ENCODE measurements around the gene SUV39H1.
"Not testable (repeated sequence)": the region's sequence is repeated elsewhere in the genome, so short reads cannot be mapped to it uniquely, and the experiment has no call there.

SUV39H1 gene

DNA sequence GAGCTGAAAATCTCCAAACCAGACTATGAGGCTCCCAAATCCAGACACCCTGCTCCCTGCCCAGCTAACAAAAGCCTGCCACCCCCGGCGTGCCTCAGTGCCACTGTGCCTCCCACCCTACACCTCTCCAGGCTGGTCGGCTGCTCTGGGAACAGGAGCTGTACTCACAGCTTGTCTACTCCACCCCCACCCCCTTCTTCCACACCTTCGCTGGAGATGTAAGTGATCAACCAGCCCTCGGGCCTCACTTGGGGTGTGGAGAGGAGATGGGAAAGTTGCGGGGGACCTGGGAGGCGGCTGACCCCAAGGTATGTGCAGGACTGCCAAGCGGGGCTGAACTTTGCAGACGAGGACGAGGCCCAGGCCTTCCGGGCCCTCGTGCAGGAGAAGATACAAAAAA lies 11.1 kb upstream of the SUV39H1 start:
- no peak for DNase-seq (ENCODE audit: low read depth in 2 of 2)

DNA sequence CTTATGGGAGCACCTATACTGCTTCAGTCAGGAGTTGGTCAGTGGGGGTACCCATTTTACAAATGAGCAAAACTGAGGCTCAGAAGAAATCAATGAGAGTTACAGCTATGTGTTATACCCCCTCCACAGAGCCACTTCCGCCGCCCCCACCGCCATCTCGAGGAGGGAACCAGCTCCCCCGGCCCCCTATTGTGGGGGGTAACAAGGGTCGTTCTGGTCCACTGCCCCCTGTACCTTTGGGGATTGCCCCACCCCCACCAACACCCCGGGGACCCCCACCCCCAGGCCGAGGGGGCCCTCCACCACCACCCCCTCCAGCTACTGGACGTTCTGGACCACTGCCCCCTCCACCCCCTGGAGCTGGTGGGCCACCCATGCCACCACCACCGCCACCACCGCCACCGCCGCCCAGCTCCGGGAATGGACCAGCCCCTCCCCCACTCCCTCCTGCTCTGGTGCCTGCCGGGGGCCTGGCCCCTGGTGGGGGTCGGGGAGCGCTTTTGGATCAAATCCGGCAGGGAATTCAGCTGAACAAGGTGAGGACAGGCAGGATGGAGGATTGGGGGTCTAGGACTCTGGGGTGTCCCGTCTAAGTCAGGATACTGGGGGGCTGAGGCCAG lies 7.9 kb upstream of the SUV39H1 start:
- DNase-seq (ENCODE audit: low read depth in 2 of 2) = no peak

DNA sequence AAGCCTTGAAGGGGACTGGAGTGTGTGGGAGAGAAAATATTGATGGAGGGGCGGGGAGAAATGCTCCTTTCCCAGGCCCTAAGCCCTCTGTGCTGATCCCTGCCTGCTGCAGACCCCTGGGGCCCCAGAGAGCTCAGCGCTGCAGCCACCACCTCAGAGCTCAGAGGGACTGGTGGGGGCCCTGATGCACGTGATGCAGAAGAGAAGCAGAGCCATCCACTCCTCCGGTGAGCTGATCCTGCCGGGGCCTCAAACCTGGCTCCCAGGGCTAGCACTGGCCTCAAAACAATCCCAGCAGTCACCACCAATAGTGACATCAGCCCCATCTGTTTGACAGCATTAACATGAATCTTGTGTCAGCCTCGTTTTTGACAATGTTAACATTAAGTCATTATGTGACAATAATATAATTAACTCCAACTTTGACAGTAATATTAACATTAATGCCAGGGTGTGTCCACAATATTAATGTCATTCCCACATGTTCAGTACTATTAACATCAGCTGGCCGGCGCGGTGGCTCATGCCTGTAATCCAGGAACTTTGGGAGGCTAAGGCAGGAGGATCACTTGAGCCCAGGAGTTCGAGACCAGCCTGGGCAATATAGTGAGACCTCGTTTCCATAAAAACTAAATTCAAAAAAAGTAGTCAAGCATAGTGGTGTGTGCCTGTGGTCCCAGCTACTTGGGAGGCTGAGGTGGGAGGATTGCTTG lies 7.2 kb upstream of the SUV39H1 start:
- no peak for DNase-seq (ENCODE audit: low read depth in 2 of 2)

DNA sequence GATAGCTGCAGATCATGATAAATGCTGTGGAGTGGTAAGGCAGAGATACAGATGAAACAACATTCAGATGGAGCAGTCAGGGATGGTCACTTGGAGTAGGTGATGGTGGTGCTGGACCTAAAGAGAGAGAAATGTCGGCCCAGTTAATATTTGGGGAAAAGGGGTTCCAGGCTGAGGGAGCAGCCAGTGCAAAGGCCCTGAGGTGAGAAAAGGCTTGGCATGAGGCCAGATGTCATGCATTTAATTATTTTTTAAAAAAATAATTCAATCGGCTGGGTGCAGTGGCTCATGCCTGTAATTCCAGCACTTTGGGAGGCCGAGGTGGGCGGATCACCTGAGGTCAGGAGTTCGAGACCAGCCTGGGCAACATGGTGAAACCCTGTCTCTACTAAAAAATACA lies 4.8 kb upstream of the SUV39H1 start:
- not testable (repeated sequence) for DNase-seq (ENCODE audit: low read depth in 2 of 2)

DNA sequence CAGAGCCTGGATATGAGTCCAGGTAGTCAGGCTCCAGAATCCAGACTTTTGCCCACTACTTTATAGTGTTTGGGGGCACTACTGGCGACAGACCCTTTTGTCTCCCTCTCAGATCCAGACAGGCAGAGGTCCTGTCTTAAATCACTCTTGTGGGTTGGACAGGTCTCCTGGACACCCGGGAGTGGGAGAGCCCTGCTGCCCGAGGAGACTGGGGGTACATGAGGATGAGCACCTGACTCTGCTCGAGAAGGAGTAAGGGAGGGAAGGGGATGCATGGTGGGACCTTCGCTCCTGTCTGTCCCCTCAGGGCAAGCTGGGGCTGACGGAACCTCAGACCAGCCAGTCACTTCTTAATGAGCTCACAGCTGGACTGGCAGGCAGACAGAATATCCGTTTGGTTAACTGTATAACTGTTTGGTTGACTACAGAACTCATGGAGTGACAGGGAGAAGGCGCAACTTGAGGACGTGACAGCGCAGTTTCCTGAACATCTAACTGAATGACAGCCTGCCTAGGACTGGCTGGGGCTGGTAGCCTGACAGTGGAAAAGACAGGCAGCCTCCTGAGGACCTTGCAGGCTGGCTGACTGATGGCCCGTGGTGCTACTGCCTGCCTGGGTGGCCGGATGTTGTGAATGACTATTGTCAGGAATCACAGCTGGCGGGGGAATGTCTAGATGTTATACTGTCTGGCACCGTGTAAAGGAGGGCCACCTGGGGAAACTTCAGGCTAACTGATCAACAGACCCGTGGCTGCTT lies 1.6 kb upstream of the SUV39H1 start:
- no peak for DNase-seq (ENCODE audit: low read depth in 2 of 2)

DNA sequence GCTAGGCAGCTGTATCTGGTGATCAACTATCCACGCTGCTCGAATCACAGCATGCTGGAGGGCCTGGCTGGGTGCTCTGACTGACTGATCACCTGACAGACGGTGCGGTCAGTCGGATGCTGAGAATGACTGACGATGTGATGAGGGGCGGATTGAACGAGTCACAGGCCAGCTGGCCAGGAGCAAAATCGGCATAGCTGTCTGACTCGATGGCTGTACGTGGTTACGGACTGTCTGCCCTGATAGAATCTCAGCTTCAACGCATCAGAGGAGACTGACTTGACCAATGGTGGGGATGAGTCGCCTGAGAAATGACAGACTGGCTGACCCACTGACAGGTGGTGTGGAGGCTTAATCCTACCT lies 1.0 kb upstream of the SUV39H1 start:
- no peak for DNase-seq (ENCODE audit: low read depth in 2 of 2)

DNA sequence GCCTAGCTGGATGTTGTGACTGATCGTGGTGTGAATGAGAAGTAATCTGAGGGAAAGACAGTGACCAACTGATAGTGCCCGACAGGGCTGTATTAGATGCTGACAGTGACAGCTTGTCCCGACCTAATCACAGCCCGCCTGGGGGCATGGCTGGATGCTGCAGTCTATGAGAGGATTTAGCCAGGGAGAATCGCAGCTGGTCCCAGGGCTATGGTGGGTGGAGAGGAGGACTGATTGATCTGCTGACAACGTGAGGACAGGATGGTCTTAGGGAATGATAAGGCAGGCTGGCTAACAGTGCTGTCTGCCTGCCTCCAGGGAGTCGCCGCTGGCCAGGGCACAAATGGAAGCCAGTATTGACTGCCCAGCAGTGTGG lies 621 bp upstream of the SUV39H1 start:
- no peak for DNase-seq (ENCODE audit: low read depth in 2 of 2)

DNA sequence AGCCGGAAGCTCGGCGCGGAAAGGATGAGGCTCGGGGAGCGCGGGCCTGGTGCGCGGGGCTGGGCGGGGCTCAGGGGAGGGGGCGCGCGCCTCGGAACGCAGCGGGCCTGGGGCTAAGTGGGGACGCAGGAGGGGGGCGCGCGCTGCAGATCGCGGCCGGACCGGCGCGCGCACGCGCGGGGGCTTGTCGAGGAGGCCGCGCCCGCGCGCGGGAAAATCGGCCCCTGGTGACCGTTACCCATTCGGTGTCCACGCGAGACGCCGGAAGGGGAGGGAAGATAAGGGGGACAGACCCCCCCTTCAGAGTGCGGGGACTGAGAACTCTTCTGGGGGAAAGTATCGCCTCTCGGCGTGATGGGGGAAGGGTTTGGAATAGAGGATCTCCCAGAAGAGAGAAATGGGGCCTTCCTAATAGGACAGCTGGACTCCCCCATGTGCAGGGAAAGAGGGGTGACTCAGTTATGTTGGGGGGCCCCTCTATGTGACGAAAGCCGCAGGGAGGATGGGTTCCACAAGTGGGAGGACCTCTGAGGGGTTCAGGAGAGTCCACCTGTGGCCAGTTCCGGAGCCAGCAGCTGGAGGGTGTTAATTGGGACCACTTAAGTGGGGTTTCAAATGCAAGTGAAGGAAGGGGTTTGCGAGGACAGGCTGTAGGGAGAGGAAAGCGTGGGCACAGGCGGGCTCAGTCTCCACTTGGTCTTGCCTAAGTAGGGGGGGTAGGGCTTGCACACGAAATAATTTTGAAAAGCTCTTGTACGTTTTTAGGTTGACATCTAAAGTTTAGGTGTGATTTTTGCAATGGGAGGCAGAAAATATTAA lies 584 bp downstream of the SUV39H1 start:
- DNase-seq (ENCODE audit: low read depth in 2 of 2) = no peak

DNA sequence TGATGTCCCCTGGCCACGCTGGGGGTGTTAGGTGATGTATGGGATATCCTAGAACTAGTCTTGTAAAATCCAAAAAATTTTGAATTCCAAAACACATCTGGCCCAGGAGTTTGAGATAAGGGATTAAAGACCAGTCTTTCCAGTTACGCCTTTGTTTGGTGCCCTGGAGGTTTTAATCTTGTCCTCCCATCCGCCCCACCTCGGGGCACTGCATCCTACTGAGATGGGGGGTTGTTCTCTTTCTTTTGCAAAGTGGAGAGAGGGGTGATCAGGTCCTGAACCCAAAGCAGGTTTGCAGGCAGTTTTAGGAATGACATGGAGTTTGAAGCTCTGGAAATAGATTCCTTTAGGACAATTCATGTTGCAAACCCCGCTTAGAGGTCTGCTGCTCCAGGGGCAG lies 1.8 kb downstream of the SUV39H1 start:
- DNase-seq (ENCODE audit: low read depth in 2 of 2) = no peak

DNA sequence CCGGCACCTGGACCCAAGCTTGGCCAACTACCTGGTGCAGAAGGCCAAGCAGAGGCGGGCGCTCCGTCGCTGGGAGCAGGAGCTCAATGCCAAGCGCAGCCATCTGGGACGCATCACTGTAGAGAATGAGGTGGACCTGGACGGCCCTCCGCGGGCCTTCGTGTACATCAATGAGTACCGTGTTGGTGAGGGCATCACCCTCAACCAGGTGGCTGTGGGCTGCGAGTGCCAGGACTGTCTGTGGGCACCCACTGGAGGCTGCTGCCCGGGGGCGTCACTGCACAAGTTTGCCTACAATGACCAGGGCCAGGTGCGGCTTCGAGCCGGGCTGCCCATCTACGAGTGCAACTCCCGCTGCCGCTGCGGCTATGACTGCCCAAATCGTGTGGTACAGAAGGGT lies 3.7 kb downstream of the SUV39H1 start:
- no peak for DNase-seq (ENCODE audit: low read depth in 2 of 2)

DNA sequence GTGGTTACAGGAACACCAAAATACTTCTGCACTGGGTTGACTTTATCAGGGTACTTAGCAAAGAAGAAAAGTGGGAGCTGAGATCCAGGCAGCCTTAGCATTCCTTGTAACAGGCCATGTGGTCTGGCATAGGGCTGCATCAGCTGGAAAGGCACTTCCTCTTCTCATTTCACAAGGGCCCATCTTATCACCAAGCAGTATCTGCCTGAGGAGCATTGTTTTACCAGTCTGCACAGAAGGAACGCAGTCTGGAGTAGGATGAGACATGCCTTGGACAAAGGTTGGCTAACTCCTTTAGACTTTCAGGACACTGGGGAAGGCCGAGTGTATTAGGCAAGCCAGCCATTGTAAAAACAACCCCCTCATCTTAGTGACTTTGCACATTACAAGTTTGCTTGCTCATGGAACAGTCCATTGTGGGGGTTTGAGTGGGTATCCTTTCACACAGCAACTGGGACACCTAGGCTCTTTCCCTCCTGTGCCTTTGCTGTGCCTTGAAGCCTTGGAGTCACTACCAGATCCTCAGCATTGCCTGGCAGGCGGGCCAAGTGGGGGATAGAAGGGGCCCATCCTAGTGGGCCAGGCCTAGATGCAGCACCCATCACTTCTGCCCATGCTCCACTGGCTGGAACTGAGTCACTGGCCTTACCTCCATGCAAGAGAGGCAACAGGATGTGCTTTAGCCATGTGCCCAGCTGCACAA lies 4.6 kb downstream of the SUV39H1 start:
- DNase-seq (ENCODE audit: low read depth in 2 of 2) = no peak

DNA sequence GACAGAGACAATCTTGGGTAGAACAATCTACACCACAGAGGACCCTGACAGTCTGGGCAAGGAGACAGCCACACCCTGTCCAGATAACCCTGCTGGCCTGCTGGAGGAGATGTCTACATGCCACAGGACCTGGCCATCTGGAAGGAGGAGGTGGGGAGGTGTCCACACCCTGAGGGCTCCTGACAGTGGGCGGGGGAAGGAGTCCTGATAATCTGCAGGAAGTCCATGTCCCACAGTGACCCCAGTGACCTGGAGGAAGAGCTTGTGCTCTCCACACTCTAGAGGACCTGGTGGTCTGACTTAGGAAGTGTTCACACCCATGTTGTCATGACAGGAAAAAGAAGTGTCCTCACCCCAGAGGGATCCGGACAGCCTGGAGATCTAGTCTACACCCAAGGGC lies 5.5 kb downstream of the SUV39H1 start:
- DNase-seq (ENCODE audit: low read depth in 2 of 2) = no peak

DNA sequence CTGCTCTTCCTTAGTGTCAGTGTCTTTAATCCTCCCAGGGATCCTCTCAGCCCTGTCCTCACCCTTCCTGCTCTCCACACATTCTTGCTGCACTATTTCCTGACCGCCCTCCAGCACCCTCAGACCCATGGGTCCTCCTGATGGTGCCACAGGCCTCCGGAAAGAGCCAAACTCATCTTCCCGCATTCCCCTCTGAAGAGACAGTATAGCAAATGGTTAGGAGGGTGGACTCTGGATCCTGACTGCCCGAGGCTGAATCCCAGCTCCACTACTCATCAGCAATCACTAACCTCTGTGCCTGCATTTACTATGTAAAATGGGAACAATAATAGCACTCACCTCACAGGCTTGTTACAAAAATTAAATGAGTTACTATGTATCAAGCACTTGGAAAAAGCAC lies 6.2 kb downstream of the SUV39H1 start:
- DNase-seq (ENCODE audit: low read depth in 2 of 2) = no peak

DNA sequence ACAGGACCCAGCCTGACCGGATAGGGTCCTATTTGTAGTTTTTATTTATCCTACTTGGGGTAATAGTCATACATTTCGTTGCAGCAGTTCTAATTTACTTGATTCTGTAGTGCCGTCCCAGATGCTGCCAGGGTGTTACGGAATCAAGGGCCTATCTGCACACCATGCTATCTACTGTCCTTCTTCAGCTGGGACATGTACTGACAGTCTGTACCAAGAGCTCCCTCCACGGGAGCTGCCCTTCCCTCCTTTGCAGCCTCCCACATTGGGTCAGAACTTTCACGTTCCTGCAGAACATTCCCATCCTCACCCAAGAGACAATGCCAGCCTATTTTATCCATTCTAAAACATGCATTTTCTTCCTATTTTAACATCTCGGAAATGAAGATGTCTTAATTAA lies 6.7 kb downstream of the SUV39H1 start:
- no peak for DNase-seq (ENCODE audit: low read depth in 2 of 2)

DNA sequence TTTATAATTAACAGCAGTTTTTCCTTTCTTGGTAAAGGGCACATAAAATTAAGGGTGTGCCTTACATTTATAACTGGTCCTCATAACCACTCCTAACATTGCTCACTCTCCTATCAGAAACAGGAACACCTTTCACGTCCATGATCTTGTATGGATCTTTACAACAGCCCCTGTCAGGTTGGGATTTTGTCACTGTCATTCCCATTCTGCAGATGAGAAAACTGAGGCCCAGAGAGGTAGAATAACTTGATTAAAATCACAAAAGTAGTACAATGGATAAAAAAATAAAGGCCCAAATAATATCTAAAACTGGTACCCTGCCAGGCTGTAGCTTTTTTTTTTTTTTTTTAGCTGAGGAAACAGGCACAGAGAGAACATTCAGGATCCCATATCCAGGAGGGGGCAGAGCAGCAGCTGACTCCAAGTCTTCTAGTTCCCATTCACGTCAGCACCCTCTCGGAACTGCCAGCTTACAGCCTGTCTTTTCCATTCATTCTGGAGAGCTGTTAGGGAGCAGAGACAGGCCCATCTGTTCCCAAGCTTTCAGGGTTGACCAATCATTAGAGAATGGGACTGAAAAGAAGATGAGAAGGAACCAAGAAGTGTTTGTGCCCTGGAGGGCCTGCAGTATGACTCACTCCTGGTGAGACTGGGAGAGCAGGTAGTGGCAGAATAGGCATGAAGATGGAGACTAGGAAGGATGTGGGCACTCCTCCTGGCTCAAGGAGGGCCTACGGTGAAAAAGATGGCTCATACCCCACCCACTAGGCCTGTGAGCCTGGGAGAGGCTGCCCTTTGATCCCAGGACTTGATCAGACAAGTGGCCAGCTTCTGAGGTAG lies 7.3 kb downstream of the SUV39H1 start:
- DNase-seq (ENCODE audit: low read depth in 2 of 2) = no peak

DNA sequence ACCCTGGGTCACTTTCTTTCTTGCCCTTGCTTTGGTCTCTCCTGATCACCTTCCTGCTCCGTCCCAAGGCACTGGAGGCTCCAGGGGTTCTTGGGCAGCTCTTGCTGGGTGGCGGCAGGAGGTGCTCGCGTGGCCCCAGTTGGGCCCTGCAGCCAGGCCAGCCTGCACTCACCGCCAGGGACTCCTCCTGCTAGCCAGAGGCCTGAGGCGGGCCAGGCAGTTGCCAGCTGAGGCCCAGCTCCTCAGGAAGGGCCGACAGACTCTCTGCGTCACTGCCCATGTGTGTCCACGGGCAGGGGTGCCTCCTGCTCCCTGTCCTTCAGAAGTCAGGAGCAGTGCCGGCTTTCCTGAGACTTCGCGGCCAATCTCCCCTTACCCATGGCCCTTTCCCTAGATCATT lies 9.3 kb downstream of the SUV39H1 start:
- DNase-seq (ENCODE audit: low read depth in 2 of 2) = no peak

DNA sequence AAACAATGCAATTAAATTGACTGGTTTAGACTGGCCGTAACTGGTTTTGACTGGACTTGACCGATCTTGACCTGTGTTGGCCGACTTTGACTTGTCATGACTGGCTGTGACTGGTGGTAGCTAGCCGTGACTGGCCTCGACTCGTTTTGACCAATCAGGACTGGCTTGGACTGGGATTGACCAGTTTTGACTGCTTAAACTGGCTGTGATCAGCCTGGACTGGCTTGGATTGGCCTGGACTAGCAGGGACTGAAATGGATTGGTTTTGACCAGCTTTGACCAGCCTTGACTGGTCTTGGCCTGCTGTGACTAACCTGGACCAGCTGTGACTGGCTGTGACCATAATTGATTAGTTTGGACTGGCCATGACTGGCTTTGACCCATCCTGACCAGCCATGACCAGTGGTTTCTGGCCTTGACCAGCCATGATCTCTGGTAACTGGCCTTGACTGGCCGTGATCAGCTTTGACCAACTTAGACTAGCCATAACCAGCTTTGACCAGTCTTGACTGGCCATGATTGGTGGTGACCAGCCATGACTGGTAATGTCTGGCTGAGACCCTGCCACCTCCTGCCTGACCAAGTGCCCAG lies 13.1 kb downstream of the SUV39H1 start:
- DNase-seq (ENCODE audit: low read depth in 2 of 2) = no peak

DNA sequence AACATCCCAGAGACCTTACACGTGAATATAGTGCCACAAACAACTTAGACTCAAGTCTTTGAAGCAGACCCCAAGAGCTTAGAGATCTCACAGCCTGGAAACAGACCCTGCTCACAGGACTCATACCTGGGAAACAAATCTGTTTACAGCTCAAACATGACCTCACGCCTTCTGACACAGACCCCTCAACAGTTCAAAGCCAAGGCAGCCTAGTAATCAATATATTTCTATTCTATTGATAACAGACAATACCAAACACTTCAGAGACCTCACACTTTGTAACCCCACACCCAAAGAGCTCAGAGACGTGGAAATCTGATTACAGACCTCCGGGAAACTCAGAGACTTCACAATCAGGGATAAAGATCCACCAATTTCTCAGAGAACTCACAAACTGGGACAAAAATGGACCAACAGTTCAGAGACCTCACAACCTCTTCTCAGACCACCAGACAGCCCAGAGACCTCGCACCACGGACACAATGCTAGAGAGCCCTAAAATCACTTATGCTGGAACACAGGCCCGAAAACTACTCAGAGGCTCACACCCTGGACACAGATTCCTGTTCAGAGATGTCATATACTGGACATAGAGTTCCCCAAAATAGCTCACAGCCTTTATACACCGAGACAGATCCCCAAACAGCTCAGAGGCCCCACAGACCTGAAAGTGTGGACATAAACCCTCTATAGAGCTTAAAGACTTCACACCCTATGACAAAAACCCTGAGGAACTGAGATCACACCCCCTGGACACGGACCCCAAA lies 14.8 kb downstream of the SUV39H1 start:
- no peak for DNase-seq (ENCODE audit: low read depth in 2 of 2)

DNA sequence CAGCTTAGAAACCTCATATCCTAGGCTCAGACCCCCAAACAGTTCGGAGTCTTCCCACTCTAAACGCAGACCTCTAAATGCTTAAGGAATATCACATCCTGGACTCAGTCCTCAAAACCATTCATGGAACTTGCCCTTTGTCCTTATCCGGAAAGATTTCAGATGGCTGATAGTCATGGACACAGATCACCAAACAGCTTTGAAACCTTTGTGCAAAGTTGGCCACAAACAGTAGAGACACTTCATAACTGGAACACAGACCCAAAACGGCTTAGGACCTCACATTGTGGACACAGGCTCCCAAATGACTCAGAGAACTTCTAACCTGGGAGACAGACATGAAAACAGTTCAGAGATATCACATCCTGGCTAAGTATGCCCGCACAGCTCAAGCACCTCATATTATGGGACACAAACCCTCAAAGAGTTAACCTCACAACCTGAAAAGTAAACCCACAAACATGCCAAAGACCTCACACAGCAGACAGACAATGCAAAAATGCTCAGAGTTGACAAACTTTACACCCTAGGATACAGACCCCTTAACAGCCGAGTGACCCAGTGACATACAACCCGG lies 15.5 kb downstream of the SUV39H1 start:
- no peak for DNase-seq (ENCODE audit: low read depth in 2 of 2)

All from fibroblast of skin of left biceps (primary cell).